ENCODE data around the gene TFDP2. TPM values are rescaled to one million over a fixed set of nuclear protein-coding genes. Genes with fewer than 3 reads are reported as not detected.

Gene TFDP2
- total RNA-seq, 6 experiments from 2014 or later: 17.9 to 30.9 (median 24.1) TPM

GRCh38 chr3:142056656-142057330, 92.6 kb downstream of the TFDP2 start:
- no peak for TF ChIP-seq POLR2A (IDR thresholded peaks at IDR 0.05)
- TF ChIP-seq CTCF (IDR thresholded peaks at IDR 0.05): no peak
- Histone ChIP-seq H3K9me3 (no peaks in the 10 kb centered on the region), H3K4me3 (no peak overlapping the region), H3K27ac (no peak overlapping the region), H3K4me1 (no peaks in the 10 kb centered on the region), H3K36me3 (no peaks in the 10 kb centered on the region), H3K27me3 (no peaks in the 10 kb centered on the region)
- ATAC-seq: no peak
- 100% methylated on average over 1 of the region's 2 CpGs for WGBS (ENCODE audit: insufficient coverage, low coverage, low lambda C conversion rate, missing lambda C conversion rate)
- no peak for DNase-seq
- intact Hi-C loops (cut with DNase I): no loop called here

GRCh38 chr3:142053835-142054234, 95.5 kb downstream of the TFDP2 start:
- Histone ChIP-seq H3K27me3 (no peaks in the 10 kb centered on the region), H3K27ac (no peak overlapping the region), H3K4me3 (no peak overlapping the region), H3K4me1 (no peaks in the 10 kb centered on the region), H3K9me3 (no peaks in the 10 kb centered on the region), H3K36me3 (no peaks in the 10 kb centered on the region)
- ATAC-seq: no peak
- intact Hi-C loops (cut with DNase I): no loop called here
- whole genome bisulfite sequencing (ENCODE audit: insufficient coverage, low coverage, low lambda C conversion rate, missing lambda C conversion rate): 73% methylated on average over 1 of the region's 1 CpG
- TF ChIP-seq CTCF (IDR thresholded peaks at IDR 0.05) (no peak), POLR2A (IDR thresholded peaks at IDR 0.05) (no peak)
- no peak for DNase-seq

GRCh38 chr3:142053244-142053643, 96.1 kb downstream of the TFDP2 start:
- no peaks in the 10 kb centered on the region for H3K9me3 ChIP-seq
- H3K4me3 ChIP-seq: no peak overlapping the region
- ATAC-seq (no peak), DNase-seq (no peak)
- 54% methylated on average over 2 of the region's 2 CpGs for WGBS (ENCODE audit: insufficient coverage, low coverage, low lambda C conversion rate, missing lambda C conversion rate)
- no peaks in the 10 kb centered on the region for H3K4me1 ChIP-seq
- no peaks in the 10 kb centered on the region for H3K27me3 ChIP-seq
- H3K27ac ChIP-seq: no peak overlapping the region
- no peak for TF ChIP-seq POLR2A (IDR thresholded peaks at IDR 0.05)
- no peak for TF ChIP-seq CTCF (IDR thresholded peaks at IDR 0.05)
- intact Hi-C loops (cut with DNase I): no loop called here
- H3K36me3 ChIP-seq: no peaks in the 10 kb centered on the region

GRCh38 chr3:142051351-142051750, 98.0 kb downstream of the TFDP2 start:
- DNase-seq (no peak), ATAC-seq (no peak)
- Histone ChIP-seq H3K36me3 (no peaks in the 10 kb centered on the region), H3K4me3 (no peak overlapping the region), H3K27ac (no peak overlapping the region), H3K27me3 (no peaks in the 10 kb centered on the region), H3K4me1 (no peaks in the 10 kb centered on the region), H3K9me3 (no peaks in the 10 kb centered on the region)
- intact Hi-C loops (cut with DNase I): no loop called here
- TF ChIP-seq POLR2A (IDR thresholded peaks at IDR 0.05) (no peak), CTCF (IDR thresholded peaks at IDR 0.05) (no peak)
- WGBS (ENCODE audit: insufficient coverage, low coverage, low lambda C conversion rate, missing lambda C conversion rate): 96% methylated on average over 4 of the region's 6 CpGs

GRCh38 chr3:142047021-142047369, 102.3 kb downstream of the TFDP2 start:
- no peaks in the 10 kb centered on the region for H3K4me1 ChIP-seq
- ATAC-seq (no peak), DNase-seq (no peak)
- H3K9me3 ChIP-seq: no peaks in the 10 kb centered on the region
- TF ChIP-seq POLR2A (IDR thresholded peaks at IDR 0.05): no peak
- no peak for TF ChIP-seq CTCF (IDR thresholded peaks at IDR 0.05)
- H3K4me3 ChIP-seq: no peak overlapping the region
- intact Hi-C loops (cut with DNase I): no loop called here
- no peaks in the 10 kb centered on the region for H3K27me3 ChIP-seq
- no peaks in the 10 kb centered on the region for H3K36me3 ChIP-seq
- no peak overlapping the region for H3K27ac ChIP-seq
- 56% methylated on average over 1 of the region's 1 CpG for WGBS (ENCODE audit: insufficient coverage, low coverage, low lambda C conversion rate, missing lambda C conversion rate)
